Measurements from ENCODE around the gene VIPAS39. TPM values are rescaled to one million over a fixed set of nuclear protein-coding genes. Genes with fewer than 3 reads are reported as not detected.
A peak's percentile ranks its signal among the peaks of the same experiment; 100 is the strongest.

VIPAS39 gene
- total RNA-seq (2012; rRNA removed) (32.2 and 43.0 TPM in 2 replicates), polyA plus RNA-seq (2012; rRNA removed) (17.2 and 19.0 TPM in 2 replicates), Bru-seq, nascent RNA (percentile 67 among the genes with signal in this experiment), BruChase-seq, experiment 1, labeled RNA remaining after a 6-hour chase (percentile 73 among the genes with signal in this experiment), BruChase-seq, experiment 2, labeled RNA remaining after a 2-hour chase (percentile 69 among the genes with signal in this experiment)
- polyA plus RNA-seq (2012; cell fraction: cytosol; rRNA removed) = 7.5 and 11.2 TPM in 2 replicates
- polyA plus RNA-seq (2012; cell fraction: nucleus; rRNA removed; ENCODE audit: low replicate concordance) = 6.8 and 34.7 TPM in 2 replicates
- long read RNA-seq, transcript VIPAS39-211 (20 exons, 2,562 nt) = major isoform, 5 of 13 reads
- long read RNA-seq, partial matches to known transcripts = 4 of 13 reads
- long read RNA-seq, other reads (novel, unspliced or antisense) = 3 of 13 reads

- Histone ChIP-seq H4K20me1 (ENCODE audit: insufficient read depth, low read length) (peaks cover 14% of the 10 kb centered on the region; the same call in 1 of the 2 replicates), H3K9me1 (ENCODE audit: insufficient read depth, low read length) (peaks cover 2% of the 10 kb centered on the region), H3K14ac (replicated peaks; ENCODE audit: low read depth, low read length) (peak within 1 kb of the TSS; percentile 99), H3K9ac (ENCODE audit: low read depth, low read length) (peak within 1 kb of the TSS; percentile 96), H4K5ac (ENCODE audit: low read depth, low read length) (peak within 1 kb of the TSS; percentile 95), H4K8ac (ENCODE audit: low read depth in 2 of 2, low read length in 2 of 2) (peak within 1 kb of the TSS; percentile 41 to 100), H3K36me3 (ENCODE audit: control insufficient read depth, insufficient read depth, low read length) (peaks cover 21% of the 10 kb centered on the region), H3K27ac (ENCODE audit: insufficient read depth, low read length) (peak within 1 kb of the TSS; percentile 92), H2BK20ac (ENCODE audit: low read depth, low read length) (peak within 1 kb of the TSS; percentile 94), H3K18ac (ENCODE audit: low read depth, low read length) (peak within 1 kb of the TSS; percentile 92), H2AK9ac (replicated peaks; ENCODE audit: low read depth, low read length, poor library complexity) (peak within 1 kb of the TSS; percentile 84), H3K23ac (ENCODE audit: low read depth, low read length) (peak within 1 kb of the TSS; percentile 96), H2AFZ (replicated peaks; ENCODE audit: low read length, poor library complexity) (peak within 1 kb of the TSS; percentile 99), H3K27me3 (ENCODE audit: control insufficient read depth, insufficient read depth, low read length) (no peaks in the 10 kb centered on the region), H3K4ac (ENCODE audit: low read depth, low read length) (peak within 1 kb of the TSS; percentile 99), H2AK5ac (ENCODE audit: low read depth, low read length) (peak within 1 kb of the TSS; percentile 16), H2BK15ac (ENCODE audit: low read depth, low read length) (peak within 1 kb of the TSS; percentile 98), H4K91ac (ENCODE audit: insufficient read depth, low read depth, low read length) (peak within 1 kb of the TSS; percentile 99), H3K4me1 (ENCODE audit: control insufficient read depth, insufficient read depth, low read length) (peaks cover 3% of the 10 kb centered on the region), H3K4me3 (ENCODE audit: insufficient read depth, low read depth, low read length) (peak within 1 kb of the TSS; percentile 69), H2BK120ac (ENCODE audit: low read depth, low read length) (peak within 1 kb of the TSS; percentile 98), H3K56ac (ENCODE audit: extremely low read depth, insufficient read depth, low read length) (peak within 1 kb of the TSS; percentile 100), H3K79me1 (ENCODE audit: low read depth in 1 of 2, low read length in 2 of 2) (peaks cover 18 to 50% of the 10 kb centered on the region in 2 experiments; a peak in 3 of 4 replicates), H3K9me3 (ENCODE audit: control insufficient read depth, insufficient read depth, low read length) (no peaks in the 10 kb centered on the region), H2BK5ac (ENCODE audit: low read depth, low read length, poor library complexity, severe bottlenecking) (peak within 1 kb of the TSS; percentile 95), H3K4me2 (ENCODE audit: low read depth, low read length) (peak within 1 kb of the TSS; percentile 95)
- dilution Hi-C loops (cut with HindIII; ENCODE audit: low sequenced_read_pairs, unreplicated experiment) = no loop called here
- ATAC-seq (ENCODE audit: low read depth) (peak; percentile 97), DNase-seq (peak; percentile 99)
- 0% methylated on average over 10 of the region's 50 CpGs; no CpG with 5 or more reads in 1 of the 2 experiments for WGBS, 2 experiments (ENCODE audit: extremely low coverage in 2 of 2, insufficient read length in 1 of 2)
- ChIA-PET POLR2A (ENCODE audit: unreplicated experiment) (interaction anchor here (0.6 to 0.7 kb wide), 3 partner anchors 11 to 165 kb away, joined by 3 to 9 read pairs (median 3); no protein-coding TSS in a partner anchor), CTCF (interaction anchor here (0.6 kb wide), 1 partner anchor 141 kb away, joined by 7 read pairs; no protein-coding TSS in a partner anchor)
- in situ Hi-C loops (cut with MboI; ENCODE audit: low sequenced_read_pairs) = no loop called here
- intact Hi-C loops (cut with micrococcal nuclease) = loop anchor here (1.0 to 10.0 kb wide), 5 partner anchors 80 to 345 kb away; partner anchors contain the start of genes ADCK1, GSTZ1, POMT2 and SAMD15
- no TSS peak for BruUV-seq (replicated peaks)
- peak; percentile 58; the same call in 1 of the 2 replicates for TF ChIP-seq MXI1 (IDR thresholded peaks at IDR 0.05; ENCODE audit: borderline replicate concordance, low read depth, low read length)
- no peak for TF ChIP-seq ELK1 (IDR thresholded peaks at IDR 0.05; ENCODE audit: borderline replicate concordance, low read depth, low read length)
- TF ChIP-seq CTCF (conservative IDR thresholded peaks at IDR 0.05; ENCODE audit: low read depth, low read length) = no peak
- TF ChIP-seq MAFK (IDR thresholded peaks at IDR 0.05; ENCODE audit: low read depth, low read length) = no peak
- TF ChIP-seq FOS (IDR thresholded peaks at IDR 0.05; ENCODE audit: low read depth, low read length) = no peak
- TF ChIP-seq SMC3 (IDR thresholded peaks at IDR 0.05; ENCODE audit: low read depth, low read length) = 0 out of 2 replicates have a peak, but pooled peaks have one; percentile 12
- peak; percentile 88 for TF ChIP-seq POLR2A (IDR thresholded peaks at IDR 0.05; ENCODE audit: low read depth, low read length)
- TF ChIP-seq MAZ (IDR thresholded peaks at IDR 0.05; ENCODE audit: borderline replicate concordance, low read depth, low read length) = peak; percentile 95
- TF ChIP-seq NFE2L2 (IDR thresholded peaks at IDR 0.05; ENCODE audit: low read depth, low read length) = no peak
- no peak for TF ChIP-seq RFX5 (IDR thresholded peaks at IDR 0.05; ENCODE audit: low read depth, low read length)
- TF ChIP-seq BHLHE40 (IDR thresholded peaks at IDR 0.05; ENCODE audit: low read depth, low read length) = 0 out of 2 replicates have a peak, but pooled peaks have one; percentile 2
Observed at GRCh38 chr14:77457522-77458248, at the start of gene VIPAS39, which contains the start of gene AHSA1. VIPAS39 (minus strand) TSS chr14:77457601; CDS start chr14:77454102, 3,499 bp downstream. AHSA1 (plus strand) TSS chr14:77458093; CDS start chr14:77458190, 97 bp downstream.
